MM.1S (cell line): ENCODE measurements around the gene PLEKHA7.

Experiments
- DNase-seq: peaks from one replicate; pipeline ENCODE4 v3.0.0-alpha.2; 2015
- H2AFZ ChIP-seq: fragments of 300-600 bp; sonication (generic); 2 replicates; pipeline ENCODE4 v1.6.0; 2016; ENCODE audit warnings: antibody characterized with exemption, low read length
- H3F3A ChIP-seq: fragments of 300-600 bp; sonication (generic); 2 replicates; pipeline ENCODE4 v1.6.1; 2016; ENCODE audit warnings: mild to moderate bottlenecking, antibody characterized with exemption, low read length, moderate library complexity, mixed read lengths; ENCODE audit not compliant: insufficient read depth
- H3K27ac ChIP-seq: fragments of 300-600 bp; sonication (generic); 2 replicates; pipeline ENCODE4 v1.5.1; 2016; ENCODE audit warnings: mild to moderate bottlenecking, low read length
- H3K27me3 ChIP-seq: fragments of 300-600 bp; sonication (generic); replicated peaks from 2 replicates; pipeline ENCODE4 v1.6.0; 2016; ENCODE audit warnings: low read length; ENCODE audit not compliant: insufficient read depth
- H3K36me3 ChIP-seq: fragments of 300-600 bp; sonication (generic); replicated peaks from 2 replicates; pipeline ENCODE4 v1.6.1; 2016; ENCODE audit warnings: mild to moderate bottlenecking, low read length, mixed read lengths; ENCODE audit not compliant: insufficient read depth
- H3K4me1 ChIP-seq: fragments of 300-600 bp; sonication (generic); 2 replicates; pipeline ENCODE4 v1.6.1; 2016; ENCODE audit warnings: low read length, mixed read lengths
- H3K4me2 ChIP-seq: fragments of 300-600 bp; sonication (generic); 2 replicates; pipeline ENCODE4 v1.6.0; 2016; ENCODE audit warnings: low read depth, low read length
- H3K4me3 ChIP-seq: fragments of 300-600 bp; sonication (generic); 2 replicates; pipeline ENCODE4 v1.5.1; 2016; ENCODE audit warnings: low read length, mixed read lengths
- H3K79me2 ChIP-seq: fragments of 300-600 bp; sonication (generic); 2 replicates; pipeline ENCODE4 v1.6.1; 2016; ENCODE audit warnings: mixed run types, low read length, mixed read lengths
- H3K9ac ChIP-seq: fragments of 300-600 bp; sonication (generic); 2 replicates; pipeline ENCODE4 v1.6.1; 2016; ENCODE audit warnings: low read length, mixed read lengths
- H3K9me2 ChIP-seq: fragments of 300-600 bp; sonication (generic); replicated peaks from 2 replicates; pipeline ENCODE4 v1.6.1; 2016; ENCODE audit warnings: mild to moderate bottlenecking, low read length, mixed read lengths; ENCODE audit not compliant: insufficient read depth
- H3K9me3 ChIP-seq: fragments of 300-600 bp; sonication (generic); replicated peaks from 2 replicates; pipeline ENCODE4 v1.6.1; 2016; ENCODE audit warnings: mild to moderate bottlenecking, low read length, mixed read lengths; ENCODE audit not compliant: insufficient read depth
- H4K20me1 ChIP-seq: fragments of 300-600 bp; sonication (generic); 2 replicates; pipeline ENCODE4 v1.6.1; 2016; ENCODE audit warnings: mild to moderate bottlenecking, low read length, moderate library complexity, mixed read lengths; ENCODE audit not compliant: insufficient read depth
- EZH2 ChIP-seq: fragments of 300-600 bp; sonication (generic); optimal IDR thresholded peaks from 2 replicates; pipeline ENCODE3; 2017; ENCODE audit warnings: low read depth, mild to moderate bottlenecking, antibody characterized with exemption, low read length, mixed read lengths
- EZH2phosphoT487 ChIP-seq: fragments of 300-600 bp; sonication (generic); IDR thresholded peaks from 2 replicates; pipeline ENCODE4 v1.6.1; 2018; ENCODE audit warnings: antibody characterized with exemption, low read length
- TF ChIP-seq, protein P1 (sequence below): fragments of 300-600 bp; sonication (generic); IDR thresholded peaks from 2 replicates; pipeline ENCODE4 v1.5.1; 2016; ENCODE audit warnings: antibody characterized with exemption, low read length, mixed read lengths

The PLEKHA7 gene

DNA sequence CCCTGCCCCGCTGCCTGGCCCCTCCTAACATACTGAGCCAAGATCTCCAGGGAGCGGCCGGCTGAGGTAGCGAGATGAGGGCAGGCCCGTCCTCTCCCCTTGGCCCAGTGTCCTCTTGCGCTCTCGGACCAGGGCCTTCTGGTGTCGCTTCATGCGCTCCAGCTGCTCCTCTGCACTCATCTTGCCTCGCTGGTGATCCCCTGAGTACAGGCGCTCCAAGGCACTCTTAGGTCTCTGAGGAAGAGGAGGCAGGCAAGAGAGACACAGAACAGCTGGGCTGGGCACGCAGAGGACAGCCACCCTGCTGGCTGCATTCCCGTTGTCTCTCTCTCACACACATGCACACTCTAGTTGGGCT lies 225.2 kb downstream of the PLEKHA7 start:
- no peaks in the 10 kb centered on the region for H3K9me3 ChIP-seq
- no peak overlapping the region for H3K27ac ChIP-seq
- H4K20me1 ChIP-seq = peaks cover 4% of the 10 kb centered on the region; the same call in 1 of the 2 replicates
- no peaks in the 10 kb centered on the region for H3F3A ChIP-seq
- H3K27me3 ChIP-seq = no peaks in the 10 kb centered on the region
- H3K4me2 ChIP-seq = no peak overlapping the region
- TF ChIP-seq EZH2phosphoT487 = no peak
- TF ChIP-seq, protein P1, sequence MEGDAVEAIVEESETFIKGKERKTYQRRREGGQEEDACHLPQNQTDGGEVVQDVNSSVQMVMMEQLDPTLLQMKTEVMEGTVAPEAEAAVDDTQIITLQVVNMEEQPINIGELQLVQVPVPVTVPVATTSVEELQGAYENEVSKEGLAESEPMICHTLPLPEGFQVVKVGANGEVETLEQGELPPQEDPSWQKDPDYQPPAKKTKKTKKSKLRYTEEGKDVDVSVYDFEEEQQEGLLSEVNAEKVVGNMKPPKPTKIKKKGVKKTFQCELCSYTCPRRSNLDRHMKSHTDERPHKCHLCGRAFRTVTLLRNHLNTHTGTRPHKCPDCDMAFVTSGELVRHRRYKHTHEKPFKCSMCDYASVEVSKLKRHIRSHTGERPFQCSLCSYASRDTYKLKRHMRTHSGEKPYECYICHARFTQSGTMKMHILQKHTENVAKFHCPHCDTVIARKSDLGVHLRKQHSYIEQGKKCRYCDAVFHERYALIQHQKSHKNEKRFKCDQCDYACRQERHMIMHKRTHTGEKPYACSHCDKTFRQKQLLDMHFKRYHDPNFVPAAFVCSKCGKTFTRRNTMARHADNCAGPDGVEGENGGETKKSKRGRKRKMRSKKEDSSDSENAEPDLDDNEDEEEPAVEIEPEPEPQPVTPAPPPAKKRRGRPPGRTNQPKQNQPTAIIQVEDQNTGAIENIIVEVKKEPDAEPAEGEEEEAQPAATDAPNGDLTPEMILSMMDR = no peak
- no peak for TF ChIP-seq EZH2
- H3K4me1 ChIP-seq = no peaks in the 10 kb centered on the region
- H3K4me3 ChIP-seq = no peak overlapping the region
- H3K9me2 ChIP-seq = no peaks in the 10 kb centered on the region
- H3K9ac ChIP-seq = no peak overlapping the region
- no peaks in the 10 kb centered on the region for H3K79me2 ChIP-seq
- H3K36me3 ChIP-seq = no peaks in the 10 kb centered on the region
- no peak for DNase-seq
- H2AFZ ChIP-seq = no peak overlapping the region

DNA sequence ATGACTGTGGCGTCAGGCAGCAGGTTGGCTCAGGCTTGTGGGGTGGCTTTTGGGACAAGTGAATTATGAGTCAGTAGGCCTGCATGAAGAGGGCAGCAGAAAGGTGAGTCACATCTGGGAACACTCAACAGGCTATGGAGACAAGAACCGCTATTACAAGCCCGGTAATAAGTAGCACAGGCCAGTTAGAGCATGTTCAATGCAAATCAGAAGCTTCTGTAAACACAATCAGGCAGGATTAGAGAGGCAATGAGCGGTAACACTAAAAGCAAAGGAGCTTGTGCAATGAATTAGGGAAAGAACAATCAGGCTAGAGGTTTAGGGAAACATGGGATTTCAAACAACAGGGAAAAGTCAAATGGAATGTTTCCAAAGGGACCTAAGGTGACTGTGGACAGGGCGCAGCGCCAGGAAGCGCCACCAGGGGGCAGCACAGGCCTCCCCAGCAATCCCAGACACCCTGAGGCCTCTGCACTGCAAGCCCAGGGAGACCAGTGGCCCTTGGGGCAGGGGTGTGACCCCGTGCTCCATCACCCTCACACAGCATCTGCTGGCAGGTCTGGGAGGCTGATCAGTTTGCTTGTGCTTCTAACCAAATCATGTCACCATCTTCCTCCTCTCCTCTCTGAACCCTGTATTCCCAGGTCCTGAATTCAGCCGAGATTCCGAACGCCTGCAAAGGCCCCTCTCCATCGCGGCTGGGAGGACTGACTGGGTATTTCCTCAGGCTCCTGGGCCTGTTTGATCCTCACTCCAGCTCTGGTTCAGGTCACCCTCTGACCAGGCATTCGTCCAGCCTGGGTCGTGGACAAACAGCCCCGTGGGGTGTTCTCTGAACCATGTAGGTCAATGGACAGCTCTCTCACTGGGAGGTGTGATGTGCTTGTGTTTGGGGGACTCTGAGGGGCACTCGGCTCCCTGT lies 225.8 kb downstream of the PLEKHA7 start:
- no peaks in the 10 kb centered on the region for H3K27me3 ChIP-seq
- no peaks in the 10 kb centered on the region for H3K4me1 ChIP-seq
- no peak overlapping the region for H2AFZ ChIP-seq
- H3K9ac ChIP-seq = no peak overlapping the region
- no peak overlapping the region for H3K27ac ChIP-seq
- peak; percentile 46 for DNase-seq
- no peaks in the 10 kb centered on the region for H3K79me2 ChIP-seq
- peaks cover 4% of the 10 kb centered on the region; the same call in 1 of the 2 replicates for H4K20me1 ChIP-seq
- no peaks in the 10 kb centered on the region for H3K9me3 ChIP-seq
- no peak for TF ChIP-seq EZH2
- TF ChIP-seq, protein P1 = peak; percentile 91
- H3K4me2 ChIP-seq = no peak overlapping the region
- H3K4me3 ChIP-seq = no peak overlapping the region
- H3K9me2 ChIP-seq = no peaks in the 10 kb centered on the region
- H3F3A ChIP-seq = no peaks in the 10 kb centered on the region
- H3K36me3 ChIP-seq = no peaks in the 10 kb centered on the region

DNA sequence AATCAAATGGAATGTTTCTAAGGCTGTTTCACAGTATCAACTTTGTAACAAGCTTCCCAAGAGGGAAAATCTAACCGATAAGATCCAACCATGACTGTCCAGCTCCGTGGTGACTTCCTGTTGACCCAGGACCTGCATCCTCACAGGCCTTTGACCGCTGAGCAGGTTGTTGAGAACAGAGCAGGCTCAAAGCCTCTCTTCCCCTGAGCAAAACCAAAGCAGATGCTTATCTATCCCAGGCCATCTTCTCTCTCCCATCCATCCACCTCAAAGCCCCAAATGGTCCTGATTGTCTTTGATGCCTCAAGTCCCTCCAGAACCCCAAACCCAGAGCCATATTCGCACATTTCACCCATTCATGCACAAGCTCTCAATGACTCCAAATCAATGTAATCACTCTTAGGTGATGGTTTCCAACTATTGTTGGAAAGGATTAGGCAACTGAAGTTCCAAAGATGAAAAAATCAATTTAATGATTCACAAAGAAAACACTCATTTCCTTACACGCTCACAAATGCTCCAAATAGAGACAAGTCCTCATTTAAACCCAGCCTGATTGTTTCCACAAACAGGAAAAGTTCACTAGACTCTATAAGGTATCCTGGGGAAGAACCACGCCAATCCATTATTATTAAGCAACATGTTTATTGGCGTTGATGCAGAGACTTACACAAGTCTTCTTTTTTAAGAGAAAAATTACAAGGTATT lies 227.0 kb downstream of the PLEKHA7 start:
- H3K9me3 ChIP-seq = no peaks in the 10 kb centered on the region
- H3K79me2 ChIP-seq = no peaks in the 10 kb centered on the region
- peaks cover 4% of the 10 kb centered on the region; the same call in 1 of the 2 replicates for H4K20me1 ChIP-seq
- no peaks in the 10 kb centered on the region for H3F3A ChIP-seq
- DNase-seq = no peak
- no peaks in the 10 kb centered on the region for H3K4me1 ChIP-seq
- H3K4me2 ChIP-seq = no peak overlapping the region
- no peaks in the 10 kb centered on the region; the same call in 1 of the 2 replicates for H3K36me3 ChIP-seq
- H3K9me2 ChIP-seq = no peaks in the 10 kb centered on the region
- TF ChIP-seq EZH2 = no peak
- TF ChIP-seq EZH2phosphoT487 = no peak
- TF ChIP-seq, protein P1 = no peak
- H3K27me3 ChIP-seq = no peaks in the 10 kb centered on the region
- H3K27ac ChIP-seq = no peak overlapping the region
- no peak overlapping the region for H3K4me3 ChIP-seq
- H3K9ac ChIP-seq = no peak overlapping the region
- no peak overlapping the region for H2AFZ ChIP-seq
